K562 (cell line): ENCODE results near the gene RAP1A.

Experiments
- CREB1 ChIP-seq, 2 experiments: sonication (generic) in 1 of 2; formaldehyde crosslinking in 1 of 2; IDR thresholded peaks; 2 replicates each; pipeline versions ENCODE4 v1.6.1 to v1.8.0; 2012 to 2022; ENCODE audit warnings: inconsistent platforms in 1 of 2, mild to moderate bottlenecking in 1 of 2, missing genetic modification reagents in 1 of 2, moderate library complexity in 1 of 2
- POLR2B ChIP-seq: fragments of 450-650 bp; IDR thresholded peaks from 2 replicates; pipeline ENCODE4 v1.6.1; 2018; ENCODE audit warnings: low read depth; ENCODE audit not compliant: partially characterized antibody
- STAG1 ChIP-seq: sonication (generic); formaldehyde crosslinking; IDR thresholded peaks from 2 replicates; pipeline ENCODE4 v1.5.0; 2020; ENCODE audit warnings: missing genetic modification reagents, borderline replicate concordance
- ZNF609 ChIP-seq: sonication (generic); formaldehyde crosslinking; IDR thresholded peaks from 2 replicates; pipeline ENCODE4 v1.8.1; 2023; ENCODE audit warnings: missing genetic modification reagents, mild to moderate bottlenecking, borderline replicate concordance
- ZNF707 ChIP-seq: fragments of 250-450 bp; sonication (Bioruptor Pico); conservative IDR thresholded peaks from 2 replicates; pipeline ENCODE4 v1.8.0; 2022; ENCODE audit warnings: inconsistent platforms, mild to moderate bottlenecking, moderate library complexity
- TF ChIP-seq, protein P1 (sequence below), 3 experiments: IDR thresholded peaks in 2 of 3; conservative IDR thresholded peaks in 1 of 3; 2 replicates each; pipeline ENCODE4 v1.5.1; 2011 to 2012; ENCODE audit warnings: low read length in 3 of 3, mild to moderate bottlenecking in 3 of 3, control low read depth in 2 of 3, improper control_type of control experiment in 1 of 3, inconsistent platforms in 1 of 3, low read depth in 1 of 3, mixed read lengths in 1 of 3, moderate library complexity in 1 of 3; ENCODE audit not compliant: insufficient read depth in 2 of 3
- TF ChIP-seq, protein P2 (sequence below): fragments of 450-650 bp; formaldehyde crosslinking; IDR thresholded peaks from 2 replicates; pipeline ENCODE4 v1.4.0; 2022; ENCODE audit warnings: missing genetic modification characterization

DNA sequence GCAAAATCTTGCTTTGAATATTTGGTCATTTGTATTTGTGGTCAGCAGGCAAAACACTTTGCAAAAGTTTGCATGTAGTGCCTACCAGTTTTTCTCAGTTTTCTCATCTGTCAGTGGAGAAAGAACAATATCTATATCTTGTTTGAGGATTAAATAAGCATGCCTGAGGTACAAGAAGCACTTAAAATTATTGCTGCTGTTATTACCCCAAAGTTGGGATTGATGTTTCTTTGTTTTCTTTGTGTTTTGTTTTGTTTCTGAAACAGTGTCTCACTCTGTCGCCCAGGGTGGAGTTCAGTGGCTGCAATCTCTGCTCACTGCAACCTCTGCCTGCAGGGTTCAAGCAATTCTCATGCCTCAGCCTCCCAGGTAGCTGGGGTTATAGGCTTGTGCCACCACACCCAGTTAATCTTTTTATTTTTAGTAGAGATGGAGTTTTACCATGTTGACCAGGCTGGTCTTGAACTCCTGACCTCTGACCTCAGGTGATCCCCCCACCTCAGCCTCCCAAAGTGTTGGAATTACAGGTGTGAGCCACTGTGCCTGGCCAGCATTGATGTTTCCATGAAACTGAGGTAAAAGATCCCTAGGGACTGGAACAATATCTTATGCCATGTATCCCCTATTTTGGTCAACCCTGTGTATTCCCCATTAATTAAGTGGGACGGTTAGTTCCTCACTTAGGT, 15.9 kb downstream of the RAP1A start:
- TF ChIP-seq POLR2B: no peak
- TF ChIP-seq STAG1 (CRISPR knock-in tag): no peak
- TF ChIP-seq, protein P1, sequence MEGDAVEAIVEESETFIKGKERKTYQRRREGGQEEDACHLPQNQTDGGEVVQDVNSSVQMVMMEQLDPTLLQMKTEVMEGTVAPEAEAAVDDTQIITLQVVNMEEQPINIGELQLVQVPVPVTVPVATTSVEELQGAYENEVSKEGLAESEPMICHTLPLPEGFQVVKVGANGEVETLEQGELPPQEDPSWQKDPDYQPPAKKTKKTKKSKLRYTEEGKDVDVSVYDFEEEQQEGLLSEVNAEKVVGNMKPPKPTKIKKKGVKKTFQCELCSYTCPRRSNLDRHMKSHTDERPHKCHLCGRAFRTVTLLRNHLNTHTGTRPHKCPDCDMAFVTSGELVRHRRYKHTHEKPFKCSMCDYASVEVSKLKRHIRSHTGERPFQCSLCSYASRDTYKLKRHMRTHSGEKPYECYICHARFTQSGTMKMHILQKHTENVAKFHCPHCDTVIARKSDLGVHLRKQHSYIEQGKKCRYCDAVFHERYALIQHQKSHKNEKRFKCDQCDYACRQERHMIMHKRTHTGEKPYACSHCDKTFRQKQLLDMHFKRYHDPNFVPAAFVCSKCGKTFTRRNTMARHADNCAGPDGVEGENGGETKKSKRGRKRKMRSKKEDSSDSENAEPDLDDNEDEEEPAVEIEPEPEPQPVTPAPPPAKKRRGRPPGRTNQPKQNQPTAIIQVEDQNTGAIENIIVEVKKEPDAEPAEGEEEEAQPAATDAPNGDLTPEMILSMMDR (IDR thresholded peaks at IDR 0.05 in 2 of 3, conservative IDR thresholded peaks at IDR 0.05 in 1 of 3; ENCODE audit: insufficient read depth in 2 of 3, low read depth in 1 of 3, low read length in 3 of 3): no peak
- TF ChIP-seq, protein P2, sequence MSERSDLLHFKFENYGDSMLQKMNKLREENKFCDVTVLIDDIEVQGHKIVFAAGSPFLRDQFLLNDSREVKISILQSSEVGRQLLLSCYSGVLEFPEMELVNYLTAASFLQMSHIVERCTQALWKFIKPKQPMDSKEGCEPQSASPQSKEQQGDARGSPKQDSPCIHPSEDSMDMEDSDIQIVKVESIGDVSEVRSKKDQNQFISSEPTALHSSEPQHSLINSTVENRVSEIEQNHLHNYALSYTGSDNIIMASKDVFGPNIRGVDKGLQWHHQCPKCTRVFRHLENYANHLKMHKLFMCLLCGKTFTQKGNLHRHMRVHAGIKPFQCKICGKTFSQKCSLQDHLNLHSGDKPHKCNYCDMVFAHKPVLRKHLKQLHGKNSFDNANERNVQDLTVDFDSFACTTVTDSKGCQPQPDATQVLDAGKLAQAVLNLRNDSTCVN (CRISPR knock-in tag): no peak
- TF ChIP-seq ZNF707: no peak
- TF ChIP-seq CREB1 (IDR thresholded peaks at IDR 0.05): no peak
- TF ChIP-seq CREB1 (CRISPR knock-in tag; IDR thresholded peaks at IDR 0.05): no peak
- TF ChIP-seq ZNF609 (CRISPR knock-in tag): no peak
